ENCODE measurements around the gene ATG10. TPM values are rescaled to one million over a fixed set of nuclear protein-coding genes. Genes with fewer than 3 reads are reported as not detected.

The ATG10 gene
- total RNA-seq, 2 donors from 2014 or later: 3.2 to 16.7 TPM

Small RNA genes lying within 50 kb of the gene (small RNA-seq; reads per million reads assigned to genes)
- gene AC010598.1: 0 reads per million in 2 donors
- gene RN7SL378P: 0 reads per million in 2 donors

Other genes with a start within 250 kb of the ATG10 start
- gene SSBP2, start 220.9 kb upstream of the ATG10 start, total RNA-seq: 10 to 100 TPM; 25.1 to 26.9 TPM

Data from prostate gland (tissue), 2 donors.